GM19025 (cell line): ENCODE data around the gene IQCK.
"Not testable (repeated sequence)": the region's sequence is repeated elsewhere in the genome, so short reads cannot be mapped to it uniquely, and the experiment has no call there.

ENCODE experiments used
- ATAC-seq: cut with Tn5 transposase; IDR thresholded peaks from one replicate; pipeline ENCODE4 v1.9.1; 2021; ENCODE audit warnings: mild to moderate bottlenecking, low read depth, moderate library complexity; ENCODE audit not compliant: unreplicated experiment

The IQCK gene

DNA sequence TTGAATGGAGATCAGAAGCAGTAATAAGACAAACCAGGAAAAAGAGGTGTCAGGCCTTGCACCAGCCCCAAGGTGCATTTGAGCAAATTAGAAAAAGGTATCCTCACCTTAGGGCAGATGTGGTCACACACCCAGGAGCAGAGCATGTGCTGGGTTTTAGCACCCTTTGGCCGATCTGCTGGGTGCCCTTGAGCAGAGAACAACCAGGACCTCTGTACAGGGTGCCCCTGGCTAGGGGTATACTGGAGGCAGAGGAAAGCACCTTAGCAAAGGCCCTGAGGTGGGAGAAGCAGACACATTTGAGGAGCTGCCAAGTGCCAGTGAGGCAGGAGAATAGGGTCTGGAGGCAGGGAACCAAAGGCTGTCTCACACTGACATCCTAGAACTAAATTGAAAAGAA, 67.0 kb downstream of the IQCK start:
- no peak for ATAC-seq

DNA sequence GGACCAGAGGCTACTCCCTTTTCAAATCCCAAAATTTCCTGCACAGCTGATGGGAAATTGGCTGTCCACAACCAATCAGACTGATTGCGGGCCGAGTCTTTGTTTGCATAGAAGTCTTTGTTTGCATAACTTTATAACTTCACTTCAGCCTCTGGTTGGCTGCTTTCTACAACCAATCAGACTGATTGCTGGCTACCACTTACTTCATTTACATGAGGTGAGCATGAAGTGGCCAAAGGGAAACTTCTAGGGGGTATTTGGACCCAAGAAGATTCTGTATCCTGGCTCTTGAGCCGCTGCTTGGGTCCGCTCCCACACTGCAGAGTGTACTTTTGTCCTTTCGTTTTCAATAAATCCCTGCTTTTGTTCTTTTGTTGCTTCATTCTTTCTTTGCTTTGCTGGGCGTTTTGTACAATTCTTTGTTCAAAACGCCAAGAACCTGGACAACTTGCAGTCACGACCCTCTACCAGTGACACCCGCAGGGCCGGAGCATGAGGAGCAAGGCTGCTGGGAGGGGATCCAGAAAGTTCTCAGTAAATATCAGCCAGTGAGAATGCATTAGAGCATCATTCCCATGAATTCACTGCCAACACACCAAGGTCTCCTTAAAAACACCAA, 67.5 kb downstream of the IQCK start:
- no peak for ATAC-seq

DNA sequence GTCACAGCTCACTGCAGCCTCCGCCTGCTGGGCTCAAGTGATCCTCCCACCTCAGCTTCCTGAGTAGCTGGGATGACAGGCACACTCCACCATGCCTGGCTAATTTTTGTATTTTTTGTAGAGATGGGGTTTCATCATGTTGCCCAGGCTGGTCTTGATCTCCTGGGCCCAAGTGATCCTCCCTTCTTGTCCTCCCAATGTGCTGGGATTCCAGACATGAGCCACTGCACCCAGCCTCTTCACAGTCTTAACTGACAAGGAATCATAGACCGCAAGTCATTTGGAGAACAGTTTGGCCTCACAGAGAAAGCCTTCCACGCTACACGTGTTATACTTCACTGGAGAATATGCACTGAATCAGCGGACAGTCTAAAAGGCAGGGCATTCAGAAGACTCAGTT, 83.3 kb downstream of the IQCK start:
- ATAC-seq = not testable (repeated sequence)

DNA sequence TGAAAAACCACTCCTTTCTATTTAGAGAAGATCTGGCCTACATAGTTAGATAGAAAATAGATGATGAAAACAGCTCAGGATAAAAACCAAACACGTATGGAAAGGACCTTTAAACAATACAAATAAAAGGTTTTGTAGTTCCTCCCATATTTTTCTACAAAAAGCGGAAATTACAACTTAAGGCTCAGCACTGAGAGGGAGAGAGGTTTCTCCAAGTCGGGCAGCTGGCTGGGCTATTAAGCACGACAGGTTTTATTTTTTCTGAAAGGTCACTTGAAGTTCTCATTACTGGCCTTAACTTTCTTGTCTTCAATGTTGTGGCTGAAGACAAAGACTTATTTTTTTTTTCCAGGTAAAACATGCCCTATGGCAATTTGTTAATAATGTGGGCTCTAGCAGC, 83.8 kb downstream of the IQCK start:
- not testable (repeated sequence) for ATAC-seq

DNA sequence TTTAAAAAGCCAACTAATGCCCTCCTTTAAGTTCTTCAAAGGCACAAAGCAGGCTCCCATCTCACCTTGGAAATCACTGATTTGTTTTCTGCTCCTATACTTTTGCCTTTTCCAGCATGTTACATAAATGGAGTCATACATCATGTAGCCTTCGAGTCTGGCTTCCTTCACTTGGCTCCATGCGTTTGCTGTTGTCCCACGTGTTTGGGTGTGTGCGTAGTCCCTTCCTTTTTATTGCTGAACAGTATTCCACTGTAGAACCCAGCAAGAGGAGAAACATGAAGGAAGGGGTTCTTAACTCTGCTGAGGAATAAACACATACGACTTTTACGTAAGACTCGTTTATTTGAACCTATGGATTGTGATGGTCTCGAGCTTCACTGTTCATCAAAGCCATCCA, 84.5 kb downstream of the IQCK start:
- no peak for ATAC-seq

DNA sequence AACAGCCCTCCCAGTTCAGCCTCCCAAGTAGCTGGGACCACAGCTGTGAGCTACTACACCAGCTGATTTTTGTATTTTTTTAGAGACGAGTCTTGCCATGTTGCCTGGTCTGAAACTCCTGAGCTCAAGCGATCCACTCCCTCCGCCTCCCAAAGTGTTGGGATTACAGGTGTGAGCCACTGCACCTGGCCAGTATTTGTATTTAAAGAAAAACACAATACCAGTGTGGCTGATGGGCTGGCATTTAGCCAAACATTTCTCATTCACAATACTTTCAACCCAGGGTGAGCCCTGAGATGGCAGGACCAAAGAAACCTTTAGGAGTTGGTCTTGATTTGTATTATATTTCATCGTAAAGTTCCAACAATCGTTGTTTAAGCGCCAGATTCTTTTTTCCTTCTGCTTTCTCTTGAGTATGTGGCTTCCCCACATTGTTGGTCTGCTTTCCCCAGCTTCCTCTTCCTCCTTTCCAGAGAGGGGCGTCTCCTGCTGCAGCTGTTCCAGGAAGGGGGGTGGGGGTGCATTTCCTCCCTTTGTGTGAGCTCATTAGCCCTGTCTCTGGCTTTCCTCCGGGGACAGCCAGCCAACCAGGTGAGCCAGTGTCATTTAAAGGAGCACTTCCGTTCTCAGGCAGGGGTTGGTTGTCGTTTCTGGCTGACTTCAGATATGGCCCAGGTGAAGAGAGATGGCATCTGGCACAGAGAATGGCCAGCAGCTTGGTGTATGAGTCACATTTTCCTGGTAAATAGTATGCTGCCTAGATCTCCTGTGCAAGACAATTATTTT, 86.7 kb downstream of the IQCK start:
- ATAC-seq = no peak

DNA sequence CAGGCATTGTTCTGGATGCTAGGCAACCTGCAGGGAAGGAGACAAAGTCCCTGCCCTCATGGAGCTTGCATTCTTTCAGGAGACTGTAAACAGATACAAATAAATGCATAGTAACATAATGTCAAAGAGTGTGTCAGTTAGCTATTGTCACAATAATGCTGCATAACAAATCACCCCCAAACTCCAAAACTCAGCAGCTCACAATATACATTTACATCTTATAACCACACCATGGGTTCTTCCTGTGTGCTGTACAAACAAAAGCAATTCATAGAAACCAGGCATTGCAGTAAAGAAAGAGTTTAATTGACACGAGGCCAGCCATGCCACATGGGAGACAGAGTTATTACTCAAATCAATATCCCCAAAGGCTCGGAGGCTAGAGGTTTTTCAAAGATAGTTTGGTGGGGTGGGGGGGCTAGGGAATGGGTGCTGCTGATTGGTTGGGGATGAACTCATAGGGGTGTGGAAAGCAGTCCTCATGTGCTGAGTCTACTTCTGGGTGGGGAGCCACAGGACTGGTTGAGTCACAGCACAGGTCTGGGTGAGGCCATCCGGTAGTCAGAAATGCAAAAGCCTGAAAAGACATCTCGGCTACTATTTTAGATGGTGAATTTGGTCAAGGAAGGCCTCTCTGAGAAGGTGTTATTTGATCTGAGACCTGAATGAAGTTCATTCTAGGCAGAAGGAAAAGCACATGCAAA, 87.5 kb downstream of the IQCK start:
- ATAC-seq = no peak

DNA sequence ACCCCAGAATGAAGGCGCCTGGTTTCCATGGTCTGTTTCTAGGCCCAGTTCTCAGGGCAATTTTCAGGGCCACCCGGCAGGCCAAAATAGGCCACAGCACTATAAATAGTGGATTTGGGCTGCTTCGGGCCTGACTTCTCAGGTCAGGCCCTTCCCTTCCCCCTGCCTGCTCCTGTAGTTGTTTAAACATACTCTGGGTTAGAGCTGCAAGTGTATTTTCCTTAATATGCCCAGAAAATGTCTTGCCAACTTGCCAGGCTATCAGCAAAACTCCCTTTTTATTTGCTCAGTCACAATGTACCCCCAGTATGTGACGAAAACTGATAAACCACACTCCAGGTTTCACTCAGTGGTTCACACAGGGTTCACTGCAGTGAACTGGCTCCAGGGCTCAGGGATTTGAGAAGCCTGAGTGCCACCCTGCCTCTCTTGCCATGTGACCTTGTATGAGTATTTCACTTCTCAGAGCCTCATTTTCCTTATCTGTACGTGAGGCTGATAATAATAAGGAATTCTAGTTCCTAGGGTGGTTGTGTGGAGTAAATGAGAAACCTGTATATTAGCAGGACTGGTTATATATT, 90.1 kb downstream of the IQCK start:
- ATAC-seq = peak; percentile 84

DNA sequence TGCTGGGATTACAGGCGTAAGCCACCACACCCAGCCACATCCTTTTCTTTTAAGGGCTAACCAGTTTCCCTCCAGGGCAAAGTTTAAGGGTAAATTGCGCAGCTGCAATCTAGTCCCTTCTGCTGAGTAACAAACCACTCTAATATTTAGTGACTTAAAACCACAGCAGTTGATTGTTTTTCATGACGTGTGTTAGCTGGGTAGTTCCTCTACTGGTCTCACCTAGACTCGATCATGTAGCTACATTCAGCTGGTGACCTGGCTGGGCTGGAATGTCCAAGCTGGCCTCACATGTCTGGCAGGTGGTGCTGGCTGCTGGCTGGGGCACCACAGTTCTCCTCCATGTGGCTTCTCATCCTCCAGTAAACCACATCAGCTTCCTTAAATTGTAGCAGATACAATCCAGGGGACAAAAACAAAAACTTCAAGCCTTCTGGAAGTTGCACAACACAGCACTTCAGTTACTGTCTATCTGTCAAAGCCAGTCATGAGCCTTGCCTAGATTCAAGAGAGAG, 91.1 kb downstream of the IQCK start:
- ATAC-seq = no peak

DNA sequence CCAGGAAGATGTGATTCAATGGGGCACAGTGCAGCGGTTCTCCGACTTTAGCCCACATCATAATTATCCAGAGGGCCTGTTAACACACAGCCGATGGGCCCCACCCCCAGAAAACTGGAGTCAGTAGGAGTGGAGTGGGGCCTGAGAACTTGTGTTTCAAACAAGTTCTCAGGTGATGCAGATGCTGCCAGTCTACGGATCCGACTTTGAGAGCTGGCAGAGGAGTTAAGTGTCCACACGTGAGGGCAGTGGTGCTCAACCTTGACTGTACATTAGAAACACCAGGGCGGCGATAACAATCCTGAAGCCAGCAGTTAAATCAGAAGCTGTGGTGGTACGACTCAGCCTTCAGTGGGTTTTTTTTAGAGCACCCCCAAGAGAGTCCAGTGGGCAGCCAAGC, 91.6 kb downstream of the IQCK start:
- ATAC-seq = no peak

DNA sequence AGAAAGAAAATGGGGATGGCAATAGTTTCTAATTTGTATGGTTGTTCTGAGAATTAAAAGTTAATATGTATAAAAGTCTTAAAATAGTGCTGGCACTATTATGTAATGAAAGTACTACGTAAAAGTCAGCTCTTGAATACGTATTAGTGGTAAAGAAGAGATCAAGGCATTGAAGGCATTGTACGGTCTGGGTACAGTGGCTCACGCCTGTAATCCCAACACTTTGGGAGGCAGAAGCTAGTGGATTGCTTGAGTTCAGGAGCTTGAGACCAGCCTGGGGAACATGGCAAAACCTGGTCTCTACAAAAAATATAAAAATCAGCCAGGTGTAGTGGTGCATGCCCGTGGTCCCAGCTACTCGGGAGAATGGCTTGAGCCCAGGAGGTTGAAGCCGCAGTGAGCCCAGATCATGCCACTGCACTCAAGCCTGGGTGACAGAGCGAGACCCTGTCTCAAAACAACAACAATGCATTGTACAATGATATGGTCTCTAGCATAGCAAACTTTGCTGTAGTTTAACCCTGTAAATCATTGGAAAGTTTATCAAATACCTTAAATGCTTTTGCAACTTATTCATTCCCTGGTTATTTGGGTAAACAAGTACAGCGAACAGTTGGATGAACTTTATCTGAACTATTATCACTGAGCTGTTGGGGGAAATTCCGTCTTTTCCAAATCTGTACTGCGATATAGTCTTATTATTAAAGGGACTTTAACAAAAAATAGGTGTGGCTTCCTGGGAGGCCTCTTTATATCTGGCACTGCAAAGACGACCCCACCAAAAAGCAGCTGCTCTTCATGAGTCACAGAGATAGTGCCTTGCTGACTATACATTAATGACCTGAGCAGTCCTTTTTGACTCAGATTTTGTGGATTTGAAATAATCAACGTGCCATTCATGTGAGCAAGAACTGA, 93.0 kb downstream of the IQCK start:
- no peak for ATAC-seq

DNA sequence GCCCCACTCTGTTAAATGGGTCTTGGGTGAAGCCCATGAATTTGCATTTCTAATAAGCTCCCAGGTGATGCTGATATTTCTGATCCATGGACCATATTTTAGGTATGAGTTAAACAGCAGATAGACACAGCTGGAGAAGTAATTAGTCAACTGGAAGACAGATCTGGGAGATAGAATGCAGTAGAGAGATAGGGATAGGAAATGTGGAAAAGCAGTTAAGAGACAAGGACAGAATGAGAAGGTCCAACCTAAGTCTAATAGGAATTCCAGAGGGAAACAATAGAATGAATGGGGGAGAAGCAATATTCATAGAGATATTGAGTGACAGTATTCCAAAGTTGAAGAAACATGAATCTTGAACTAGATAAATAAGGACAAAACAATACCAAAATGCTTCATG, 94.9 kb downstream of the IQCK start:
- no peak for ATAC-seq

DNA sequence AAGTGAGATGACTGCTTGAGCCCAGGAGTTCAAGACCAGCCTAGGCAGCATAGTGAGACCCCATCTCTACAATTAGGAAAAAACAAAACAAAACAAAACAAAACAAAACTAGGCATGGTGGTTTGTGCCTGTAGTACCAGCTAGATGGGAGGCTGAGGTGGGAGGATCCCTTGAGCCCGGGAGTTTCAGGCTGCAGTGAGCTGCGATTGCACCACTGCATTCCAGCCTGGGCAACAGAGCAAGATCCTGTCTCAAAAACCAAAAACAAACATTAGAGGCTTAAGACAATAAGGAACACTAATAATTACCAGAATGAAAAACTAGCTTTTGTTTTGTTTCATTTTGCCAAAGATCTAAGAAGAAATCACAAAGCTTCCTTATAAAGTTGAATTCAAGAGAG, 97.3 kb downstream of the IQCK start:
- ATAC-seq = no peak

DNA sequence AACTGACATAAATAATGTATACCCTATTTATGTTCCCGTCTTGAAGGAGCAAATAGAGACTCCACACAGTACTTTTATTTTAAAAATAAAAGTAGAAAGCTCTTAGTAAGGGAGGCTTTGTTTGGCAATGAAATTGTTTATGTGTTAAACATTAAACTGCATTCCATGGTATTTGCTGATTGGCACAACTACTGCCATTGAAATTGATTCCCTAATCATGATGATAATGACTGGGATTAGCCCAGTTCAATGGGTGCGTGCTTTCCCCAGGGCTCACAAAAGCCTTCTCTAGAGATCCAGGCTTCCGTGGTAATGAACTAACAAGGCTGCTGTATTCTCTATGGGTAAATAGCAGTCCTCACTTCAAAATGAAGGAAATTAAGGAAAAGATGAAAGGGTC, 99.1 kb downstream of the IQCK start:
- ATAC-seq = no peak

DNA sequence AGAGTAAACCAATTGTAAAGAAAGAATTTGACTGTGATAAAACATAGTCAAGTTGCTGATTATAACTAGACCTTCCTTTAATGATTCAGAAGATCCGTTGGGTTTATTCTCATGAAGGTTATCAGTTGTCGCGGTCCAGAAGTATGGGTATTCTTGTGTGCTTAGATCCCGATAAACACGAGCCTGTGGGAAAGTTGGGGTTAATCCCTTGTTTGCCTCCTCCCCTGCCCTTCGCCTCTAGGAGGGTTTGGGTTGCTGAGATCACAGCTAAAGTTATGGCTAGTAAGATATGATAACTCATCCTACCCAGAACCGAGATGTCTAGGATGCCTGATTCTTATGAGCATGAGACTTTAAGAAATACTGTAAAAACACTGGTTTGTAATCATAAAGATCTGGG, 99.8 kb downstream of the IQCK start:
- ATAC-seq = no peak

DNA sequence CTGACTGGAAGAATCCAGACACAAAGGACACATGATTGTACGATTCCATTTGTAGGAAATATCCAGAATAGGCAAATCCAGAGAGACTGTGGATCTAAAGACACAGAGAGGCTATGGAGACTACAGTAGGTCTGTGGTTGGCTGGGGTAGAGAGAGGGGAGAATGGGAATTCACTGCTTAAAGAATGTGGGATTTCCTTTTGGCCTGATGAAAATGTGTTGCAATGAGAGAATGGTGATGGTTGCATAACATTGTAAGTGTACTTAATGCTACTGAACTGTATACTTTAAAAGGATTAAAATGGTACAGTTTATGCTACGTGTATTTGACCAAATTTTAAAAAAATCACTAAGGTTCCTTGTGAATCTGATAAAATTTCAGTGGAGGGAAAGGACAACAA, 104.5 kb downstream of the IQCK start:
- ATAC-seq = no peak

DNA sequence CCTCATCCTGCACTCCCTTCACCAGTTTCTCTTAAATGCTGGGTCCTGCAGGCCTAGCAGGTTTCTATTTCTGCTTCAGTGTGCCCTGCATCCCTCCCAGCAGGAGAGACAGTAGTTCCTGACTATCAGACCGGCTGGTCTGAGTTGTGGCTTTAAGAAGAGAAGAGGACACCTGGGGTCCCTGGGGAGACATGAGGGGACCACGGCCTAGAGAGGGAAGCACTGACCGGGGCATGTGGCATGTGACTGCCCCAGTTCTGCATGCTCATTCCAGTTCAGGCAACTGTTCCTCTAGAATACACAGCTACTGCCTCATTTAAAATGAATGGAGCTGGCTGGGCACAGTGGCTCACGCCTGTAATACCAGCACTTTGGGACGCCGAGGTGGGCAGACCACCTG, 105.3 kb downstream of the IQCK start:
- ATAC-seq = no peak

DNA sequence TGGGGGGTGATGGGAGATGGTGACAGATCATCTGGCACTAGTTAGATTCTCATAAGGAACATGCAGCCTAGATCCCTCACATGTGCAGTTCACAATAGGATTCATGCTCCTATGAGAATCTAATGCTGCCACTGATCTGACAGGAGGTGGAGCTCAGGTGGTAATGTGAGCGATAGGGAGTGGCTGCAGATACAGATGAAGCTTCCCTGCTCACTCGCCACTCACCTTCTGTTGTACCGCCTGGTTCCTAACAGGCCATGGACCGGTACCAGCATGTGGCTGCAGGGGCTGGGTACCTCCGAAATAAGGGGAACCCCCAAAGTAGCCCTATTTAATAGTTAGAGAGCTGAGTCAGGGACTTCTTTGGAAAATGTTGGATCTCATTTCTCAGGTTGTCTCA, 106.1 kb downstream of the IQCK start:
- ATAC-seq = no peak

DNA sequence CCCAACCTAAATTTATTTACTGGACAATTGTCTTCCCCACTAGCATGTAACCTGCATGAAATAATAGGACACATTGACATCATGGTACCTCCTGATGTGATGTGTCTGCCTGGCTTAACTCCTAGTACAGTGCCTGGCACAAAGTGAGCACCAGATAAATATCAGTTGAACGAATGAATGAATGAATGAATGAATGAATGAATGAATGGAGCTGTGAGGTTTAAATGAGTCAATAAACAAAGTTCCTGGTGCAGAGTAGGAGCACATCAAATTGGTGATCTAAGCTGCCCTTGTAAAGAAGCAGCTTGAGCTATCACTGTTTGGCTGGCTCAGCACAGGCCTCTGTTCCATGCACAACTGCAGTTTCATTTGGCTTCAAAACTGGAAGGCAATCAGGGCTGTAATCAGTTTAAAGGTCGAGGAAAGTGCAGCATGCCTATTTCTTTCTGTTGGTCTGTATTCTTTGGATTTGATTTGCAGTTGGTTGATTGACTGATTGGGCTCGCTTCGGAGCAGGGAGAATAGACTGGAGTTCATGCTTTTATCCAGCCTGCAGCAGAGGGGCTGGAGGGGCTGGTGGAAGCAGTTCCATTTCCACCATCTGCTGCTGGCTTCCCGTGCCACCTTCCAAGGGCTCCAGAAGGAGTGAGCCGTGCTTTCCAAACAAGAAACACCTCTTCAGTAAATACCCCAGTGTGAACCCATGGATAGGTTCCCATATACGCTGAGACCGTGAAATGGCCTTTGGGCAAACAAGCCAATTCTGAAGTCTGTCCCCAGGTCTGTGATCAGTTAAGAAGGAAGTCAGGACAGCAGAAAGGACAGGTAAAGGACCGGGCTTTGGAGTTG, 112.0 kb downstream of the IQCK start:
- no peak for ATAC-seq
